NB4 (cell line): ENCODE results near the gene EDEM1.

ENCODE experiments used
- CTCF ChIP-seq: IDR thresholded peaks from one replicate; pipeline ENCODE4 v1.5.1; 2012; ENCODE audit warnings: low read depth, low read length
- MYC ChIP-seq: IDR thresholded peaks from 2 replicates; pipeline ENCODE4 v1.6.1; 2011; ENCODE audit warnings: low read depth, low read length
- POLR2A ChIP-seq: IDR thresholded peaks from 2 replicates; pipeline ENCODE4 v1.6.1; 2011; ENCODE audit warnings: mild to moderate bottlenecking; ENCODE audit not compliant: insufficient read length; ENCODE audit errors: extremely low read depth

GRCh38 chr3:5162102-5162501 is 25.4 kb upstream of the EDEM1 start:
- TF ChIP-seq CTCF = no peak
- no peak for TF ChIP-seq POLR2A
- no peak for TF ChIP-seq MYC
